Keratinocyte (primary cell): ENCODE data around the gene FGFR3.

Experiments used
- CTCF ChIP-seq, 3 experiments: IDR thresholded peaks in 1 of 3; conservative IDR thresholded peaks in 1 of 3; optimal IDR thresholded peaks in 1 of 3; 2 replicates in 2 of 3; 3 replicates in 1 of 3; pipeline versions ENCODE3 to v1.5.1; 2011; ENCODE audit warnings: low read length in 3 of 3, mild to moderate bottlenecking in 3 of 3, moderate library complexity in 2 of 3, control low read depth in 1 of 3, inconsistent platforms in 1 of 3; ENCODE audit not compliant: insufficient read depth in 2 of 3; ENCODE audit errors: extremely low read depth in 1 of 3
- EZH2 ChIP-seq: IDR thresholded peaks from one replicate; pipeline ENCODE4 v1.6.1; 2012; ENCODE audit warnings: inconsistent platforms, mild to moderate bottlenecking, low read length, moderate library complexity

GRCh38 chr4:1822568-1823544 is 29.8 kb downstream of the FGFR3 start:
- no peak for TF ChIP-seq CTCF (optimal IDR thresholded peaks at IDR 0.05 in 1 of 3, IDR thresholded peaks at IDR 0.05 in 1 of 3, conservative IDR thresholded peaks at IDR 0.05 in 1 of 3; ENCODE audit: extremely low read depth in 1 of 3, insufficient read depth in 2 of 3, low read length in 3 of 3)
- no peak for TF ChIP-seq EZH2
